HUDEP-2 (cell line): ENCODE measurements around the gene MGAT4D.
"Not testable (repeated sequence)": the region's sequence is repeated elsewhere in the genome, so short reads cannot be mapped to it uniquely, and the experiment has no call there.

Source experiments
- DNase-seq, 76 experiments: peaks; one replicate each; lab custom pipeline; 2025; ENCODE audit not compliant: unreplicated experiment in 76 of 76; lab: John Stamatoyannopoulos, UW

Gene MGAT4D

GRCh38 chr4:140497747-140498636 lies at the start of gene MGAT4D:
TSS of gene MGAT4D (minus strand) at chr4:140498293. CDS start at chr4:140498222, 71 bp downstream.
- DNase-seq = no peak

GRCh38 chr4:140533951-140534480 lies 35.9 kb upstream of the MGAT4D start:
- DNase-seq = no peak

GRCh38 chr4:140529434-140529833 lies 31.3 kb upstream of the MGAT4D start:
- DNase-seq = peak in 18 of 76 experiments; percentile 0 to 65 (median 12)

- DNase-seq = peak; percentile 11 to 98 (median 94)
Measured at GRCh38 chr4:140523857-140524742, 26.0 kb upstream of the MGAT4D start, which contains the start of gene ELMOD2. TSS of gene ELMOD2 (plus strand) at chr4:140524168. CDS start at chr4:140525429, 1,261 bp downstream.

GRCh38 chr4:140523370-140523856 lies 25.3 kb upstream of the MGAT4D start:
- DNase-seq = no peak

- no peak for DNase-seq
Measured at GRCh38 chr4:140515423-140515822, 17.3 kb upstream of the MGAT4D start.

GRCh38 chr4:140513765-140514164 lies 15.7 kb upstream of the MGAT4D start:
- DNase-seq = not testable (repeated sequence)

- DNase-seq = no peak
Measured at GRCh38 chr4:140504261-140504660, 6.2 kb upstream of the MGAT4D start.

- DNase-seq = no peak
Measured at GRCh38 chr4:140499391-140499790, 1.3 kb upstream of the MGAT4D start.

GRCh38 chr4:140497405-140497746 lies 717 bp downstream of the MGAT4D start:
- no peak for DNase-seq

GRCh38 chr4:140485939-140486338 lies 12.2 kb downstream of the MGAT4D start:
- DNase-seq = no peak

- DNase-seq = no peak
Measured at GRCh38 chr4:140483445-140483844, 14.6 kb downstream of the MGAT4D start.

- no peak for DNase-seq
Measured at GRCh38 chr4:140472156-140472555, 25.9 kb downstream of the MGAT4D start.

GRCh38 chr4:140469791-140470733 lies 28.0 kb downstream of the MGAT4D start:
- DNase-seq = no peak

GRCh38 chr4:140466146-140466545 lies 31.9 kb downstream of the MGAT4D start:
- DNase-seq = no peak

- no peak for DNase-seq
Measured at GRCh38 chr4:140463614-140464013, 34.5 kb downstream of the MGAT4D start.

GRCh38 chr4:140463182-140463581 lies 34.9 kb downstream of the MGAT4D start:
- no peak for DNase-seq

GRCh38 chr4:140450352-140450751 lies 47.7 kb downstream of the MGAT4D start:
- no peak for DNase-seq

GRCh38 chr4:140448830-140449229 lies 49.3 kb downstream of the MGAT4D start:
- no peak for DNase-seq

GRCh38 chr4:140448162-140448561 lies 49.9 kb downstream of the MGAT4D start:
- no peak for DNase-seq
